Activated CD8-positive, alpha-beta T cell treated with anti-CD3 and anti-CD28 coated beads for 36 hours (primary cell): ENCODE results near the gene IFI27L2. TPM values are rescaled to one million over a fixed set of nuclear protein-coding genes. Genes with fewer than 3 reads are reported as not detected.

ENCODE experiments used
- ATAC-seq: fragments of 200-7000 bp; cut with Tn5 transposase; one replicate; pipeline ENCODE4 v1.10.0; 2021; ENCODE audit warnings: mild to moderate bottlenecking, moderate library complexity
- CTCF ChIA-PET: fragments of 350-600 bp; sonication (Branson Sonifier 250); formaldehyde crosslinking; loops from one replicate; lab custom pipeline; 2021; ENCODE audit warnings: antibody characterized with exemption; lab: Charles Lee
- POLR2A ChIA-PET: fragments of 350-600 bp; sonication (Branson Sonifier 250); formaldehyde crosslinking; loops from one replicate; lab custom pipeline; 2021; ENCODE audit warnings: antibody characterized with exemption; lab: Charles Lee
- DNase-seq: peaks from one replicate; pipeline ENCODE4 v3.0.0-alpha.2; 2020
- H3K27ac Mint-ChIP-seq: one replicate; pipeline ENCODE4 v1.8.0; 2021; ENCODE audit warnings: mild to moderate bottlenecking, mixed read lengths
- H3K27me3 Mint-ChIP-seq: one replicate; pipeline ENCODE4 v1.8.0; 2021; ENCODE audit warnings: mixed read lengths
- H3K36me3 Mint-ChIP-seq: one replicate; pipeline ENCODE4 v1.8.0; 2021; ENCODE audit warnings: low read depth, mixed read lengths
- H3K4me1 Mint-ChIP-seq: one replicate; pipeline ENCODE4 v1.8.0; 2021; ENCODE audit warnings: low read depth, mixed read lengths
- H3K4me3 Mint-ChIP-seq: one replicate; pipeline ENCODE4 v1.8.0; 2021; ENCODE audit warnings: mild to moderate bottlenecking, moderate library complexity, mixed read lengths
- H3K9me3 Mint-ChIP-seq: one replicate; pipeline ENCODE4 v1.8.0; 2021; ENCODE audit warnings: mixed read lengths
- intact Hi-C: fragments of 100-400 bp; cut with micrococcal nuclease; formaldehyde crosslinking; loops from one replicate; pipeline ENCODE4 v1.10.0; 2022
- total RNA-seq, 2 experiments: library from RNA; stranded (reverse); gene quantifications; one replicate each; pipeline ENCODE4 v1.2.3, GENCODE V29; 2021
- TF ChIP-seq, protein P1 (sequence below): fragments of 200-600 bp; IDR thresholded peaks from one replicate; pipeline ENCODE4 v1.8.0; 2022; ENCODE audit warnings: antibody characterized with exemption, mild to moderate bottlenecking

The IFI27L2 gene
- total RNA-seq, 2 experiments from 2014 or later = 43.0 to 44.5 TPM

DNA sequence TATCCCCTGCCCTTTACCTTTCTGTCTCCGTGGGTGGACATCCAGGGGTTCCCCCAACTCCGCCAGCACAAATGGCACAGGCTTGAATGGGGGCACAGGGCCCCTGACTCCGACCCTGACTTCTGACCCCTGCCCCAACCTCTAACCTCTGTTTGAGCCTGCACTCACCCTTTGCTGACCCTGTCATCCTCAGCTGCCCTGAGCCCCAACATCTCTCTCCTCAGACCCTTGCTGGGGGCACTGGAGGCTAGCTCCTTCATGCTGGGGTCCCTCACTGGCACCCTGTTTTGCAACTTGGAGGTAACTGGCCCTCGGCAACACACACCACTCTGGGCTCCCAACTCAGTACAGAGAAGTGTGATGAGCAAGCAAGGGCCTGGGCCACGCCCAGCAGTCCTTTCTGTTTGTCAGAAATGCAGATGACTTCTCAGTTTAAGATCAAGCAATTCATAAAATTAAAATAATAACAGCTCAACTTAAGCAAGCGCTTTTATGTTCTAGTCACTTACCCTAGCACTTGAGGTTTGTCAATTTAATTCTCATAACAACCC lies 16.8 kb downstream of the IFI27L2 start:
- Mint-ChIP-seq H3K27me3 (no peaks in the 10 kb centered on the region), H3K4me3 (no peak overlapping the region), H3K27ac (no peak overlapping the region), H3K9me3 (no peaks in the 10 kb centered on the region), H3K36me3 (no peaks in the 10 kb centered on the region), H3K4me1 (no peaks in the 10 kb centered on the region)
- POLR2A ChIA-PET = no interaction called here
- CTCF ChIA-PET = interaction anchor here (1.3 to 3.1 kb wide), 2 partner anchors 19 to 76 kb away, joined by 3 to 9 read pairs; no protein-coding TSS in a partner anchor
- intact Hi-C loops = no loop called here
- ATAC-seq (no peak), DNase-seq (no peak)
- TF ChIP-seq, protein P1, sequence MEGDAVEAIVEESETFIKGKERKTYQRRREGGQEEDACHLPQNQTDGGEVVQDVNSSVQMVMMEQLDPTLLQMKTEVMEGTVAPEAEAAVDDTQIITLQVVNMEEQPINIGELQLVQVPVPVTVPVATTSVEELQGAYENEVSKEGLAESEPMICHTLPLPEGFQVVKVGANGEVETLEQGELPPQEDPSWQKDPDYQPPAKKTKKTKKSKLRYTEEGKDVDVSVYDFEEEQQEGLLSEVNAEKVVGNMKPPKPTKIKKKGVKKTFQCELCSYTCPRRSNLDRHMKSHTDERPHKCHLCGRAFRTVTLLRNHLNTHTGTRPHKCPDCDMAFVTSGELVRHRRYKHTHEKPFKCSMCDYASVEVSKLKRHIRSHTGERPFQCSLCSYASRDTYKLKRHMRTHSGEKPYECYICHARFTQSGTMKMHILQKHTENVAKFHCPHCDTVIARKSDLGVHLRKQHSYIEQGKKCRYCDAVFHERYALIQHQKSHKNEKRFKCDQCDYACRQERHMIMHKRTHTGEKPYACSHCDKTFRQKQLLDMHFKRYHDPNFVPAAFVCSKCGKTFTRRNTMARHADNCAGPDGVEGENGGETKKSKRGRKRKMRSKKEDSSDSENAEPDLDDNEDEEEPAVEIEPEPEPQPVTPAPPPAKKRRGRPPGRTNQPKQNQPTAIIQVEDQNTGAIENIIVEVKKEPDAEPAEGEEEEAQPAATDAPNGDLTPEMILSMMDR = no peak

DNA sequence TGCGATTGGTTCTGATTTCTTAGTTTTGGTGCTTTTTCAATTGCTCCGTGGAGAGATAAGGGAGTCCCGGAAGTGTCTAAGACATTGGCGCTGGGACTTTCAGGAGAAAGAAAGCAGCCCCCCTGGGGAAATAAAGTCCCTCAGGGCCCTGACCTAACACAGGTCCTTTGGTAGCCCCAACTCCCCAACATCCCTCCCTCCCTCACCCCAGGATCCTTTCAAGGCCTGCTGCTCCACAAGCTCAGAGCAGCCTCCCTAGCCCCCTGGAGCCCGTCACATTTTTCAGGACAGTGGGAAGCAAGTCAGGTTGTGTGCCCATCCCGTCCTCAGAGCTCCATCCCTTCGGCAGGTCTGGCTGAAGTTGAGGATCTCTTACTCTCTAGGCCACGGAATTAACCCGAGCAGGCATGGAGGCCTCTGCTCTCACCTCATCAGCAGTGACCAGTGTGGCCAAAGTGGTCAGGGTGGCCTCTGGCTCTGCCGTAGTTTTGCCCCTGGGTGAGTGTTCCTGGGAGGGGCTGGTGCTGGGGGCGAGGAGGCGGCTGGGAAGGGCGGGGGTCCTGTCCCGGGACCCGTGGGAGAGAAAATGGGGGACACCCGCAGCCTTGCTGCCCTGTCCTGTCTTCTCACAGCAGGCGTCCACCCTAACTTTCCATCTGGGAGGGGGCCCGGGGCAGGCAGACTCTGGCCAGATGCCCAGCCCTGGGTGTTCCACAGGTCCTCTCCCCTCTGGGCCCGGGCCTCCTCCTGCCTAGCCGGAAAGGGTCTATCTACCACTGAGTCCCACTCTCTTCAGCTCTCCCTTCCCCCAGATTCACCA lies 17.9 kb downstream of the IFI27L2 start:
- no peak for DNase-seq
- Mint-ChIP-seq H3K36me3 (no peaks in the 10 kb centered on the region), H3K27me3 (no peaks in the 10 kb centered on the region), H3K4me3 (no peak overlapping the region), H3K27ac (no peak overlapping the region), H3K4me1 (no peaks in the 10 kb centered on the region), H3K9me3 (no peaks in the 10 kb centered on the region)
- TF ChIP-seq, protein P1 = no peak
- ATAC-seq = no peak
- ChIA-PET CTCF (interaction anchor here (1.3 kb wide), 1 partner anchor 25 kb away, joined by 4 read pairs; no protein-coding TSS in a partner anchor), POLR2A (no interaction called here)
- intact Hi-C loops = no loop called here

DNA sequence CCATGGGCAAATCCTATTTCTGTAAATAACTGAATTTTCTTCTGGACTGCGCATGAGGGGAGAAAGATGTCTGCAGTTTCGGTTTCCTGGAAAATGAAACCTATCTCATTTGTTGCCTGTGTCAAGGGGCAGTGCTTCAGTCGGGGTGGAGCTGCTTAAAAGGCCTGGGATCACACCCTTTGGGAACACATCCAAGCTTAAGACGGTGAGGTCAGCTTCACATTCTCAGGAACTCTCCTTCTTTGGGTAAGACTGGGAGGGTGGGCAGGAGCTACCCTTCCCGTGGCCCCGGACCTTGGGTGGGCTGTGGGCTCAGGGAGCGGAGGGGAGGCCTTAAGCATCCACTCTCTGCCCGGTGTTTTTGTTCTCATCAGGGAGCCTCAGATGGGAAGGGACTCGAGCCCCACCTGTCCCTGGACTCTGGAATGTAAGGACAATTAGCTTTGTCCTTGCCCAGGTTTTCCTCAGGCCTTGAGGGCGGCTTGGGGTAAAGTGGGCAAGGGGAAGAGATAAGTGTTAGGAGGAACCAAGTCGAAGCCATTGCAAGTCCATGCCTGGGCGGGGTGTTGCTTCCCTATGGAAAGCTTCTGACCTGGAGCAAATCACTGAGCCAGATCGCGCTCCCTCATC lies 18.7 kb downstream of the IFI27L2 start, which contains the start of gene IFI27:
IFI27 (plus strand) TSS at position 185 of the 630 bp plus-strand sequence.
- no peak for ATAC-seq
- no peaks in the 10 kb centered on the region for H3K36me3 Mint-ChIP-seq
- no peak for DNase-seq
- CTCF ChIA-PET = interaction anchor here (1.2 to 1.3 kb wide), 2 partner anchors 11 to 26 kb away, joined by 3 to 4 read pairs; no protein-coding TSS in a partner anchor
- no peak within 1 kb of the TSS for H3K4me3 Mint-ChIP-seq
- no peak within 1 kb of the TSS for H3K27ac Mint-ChIP-seq
- no peaks in the 10 kb centered on the region for H3K27me3 Mint-ChIP-seq
- H3K9me3 Mint-ChIP-seq = no peaks in the 10 kb centered on the region
- intact Hi-C loops = no loop called here
- no peaks in the 10 kb centered on the region for H3K4me1 Mint-ChIP-seq
- TF ChIP-seq, protein P1 = no peak
- POLR2A ChIA-PET = no interaction called here

DNA sequence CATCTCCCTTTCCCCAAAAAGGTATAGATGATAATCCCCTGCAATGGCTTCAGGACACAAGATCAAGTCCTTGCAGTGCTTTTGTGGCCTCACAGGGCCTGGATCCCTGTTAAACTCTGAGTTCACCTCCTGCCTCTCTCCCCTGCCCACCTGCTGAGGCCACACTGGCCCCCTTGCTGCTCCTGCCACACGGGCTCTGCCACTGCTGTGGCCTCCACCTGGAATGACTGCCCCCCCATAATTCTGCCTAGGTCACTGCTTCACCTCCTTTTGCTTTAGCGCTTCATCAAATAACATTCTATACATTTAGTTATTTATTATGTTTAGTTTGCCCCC lies 19.5 kb downstream of the IFI27L2 start:
- Mint-ChIP-seq H3K4me1 (no peaks in the 10 kb centered on the region), H3K36me3 (no peaks in the 10 kb centered on the region), H3K27me3 (no peaks in the 10 kb centered on the region), H3K27ac (no peak overlapping the region), H3K4me3 (no peak overlapping the region), H3K9me3 (no peaks in the 10 kb centered on the region)
- ATAC-seq (no peak), DNase-seq (no peak)
- intact Hi-C loops = no loop called here
- TF ChIP-seq, protein P1 = no peak
- CTCF ChIA-PET = interaction anchor here (1.2 kb wide), 1 partner anchor 10 kb away, joined by 3 read pairs; no protein-coding TSS in a partner anchor
- POLR2A ChIA-PET = no interaction called here
